HFFc6 (cell line): ENCODE measurements around the gene RAB5A. TPM values are rescaled to one million over a fixed set of nuclear protein-coding genes. Genes with fewer than 3 reads are reported as not detected.

Experiments
- DNase-seq: peaks from one replicate; pipeline ENCODE4 v3.0.0-alpha.2; 2018
- H3K27ac Mint-ChIP-seq: 2 replicates; pipeline ENCODE4 v1.8.0; 2020; ENCODE audit warnings: mild to moderate bottlenecking, mixed read lengths
- H3K27me3 Mint-ChIP-seq: 2 replicates; pipeline ENCODE4 v1.8.0; 2021; ENCODE audit warnings: mild to moderate bottlenecking, moderate library complexity, mixed read lengths; ENCODE audit not compliant: insufficient read depth
- H3K36me3 Mint-ChIP-seq: 2 replicates; pipeline ENCODE4 v1.8.0; 2021; ENCODE audit warnings: low read depth, mixed read lengths
- H3K4me1 Mint-ChIP-seq: 2 replicates; pipeline ENCODE4 v1.8.0; 2020; ENCODE audit warnings: low read depth, mixed read lengths
- H3K4me3 Mint-ChIP-seq: 2 replicates; pipeline ENCODE4 v1.8.0; 2020; ENCODE audit warnings: mild to moderate bottlenecking, moderate library complexity, mixed read lengths
- H3K9me3 Mint-ChIP-seq: 2 replicates; pipeline ENCODE4 v1.8.0; 2020; ENCODE audit warnings: mild to moderate bottlenecking, mixed read lengths
- CTCF ChIP-seq: fragments of 200-600 bp; sonication (generic); IDR thresholded peaks from 2 replicates; pipeline ENCODE4 v1.5.0; 2021; ENCODE audit warnings: antibody characterized with exemption, mild to moderate bottlenecking
- total RNA-seq, 6 experiments: library from RNA; stranded (reverse); fragmentation: NEBNext Ultra II Directional; extraction: Animal tissue kit (Norgen Biotek cat#: 25700); gene quantifications; 2 replicates in 1 of 6; 3 replicates in 5 of 6; pipeline ENCODE4 v1.2.3, GENCODE V29; 2021

Gene RAB5A
- total RNA-seq, 6 experiments from 2014 or later, result 56.7 to 71.1 (median 66.0) TPM

DNA sequence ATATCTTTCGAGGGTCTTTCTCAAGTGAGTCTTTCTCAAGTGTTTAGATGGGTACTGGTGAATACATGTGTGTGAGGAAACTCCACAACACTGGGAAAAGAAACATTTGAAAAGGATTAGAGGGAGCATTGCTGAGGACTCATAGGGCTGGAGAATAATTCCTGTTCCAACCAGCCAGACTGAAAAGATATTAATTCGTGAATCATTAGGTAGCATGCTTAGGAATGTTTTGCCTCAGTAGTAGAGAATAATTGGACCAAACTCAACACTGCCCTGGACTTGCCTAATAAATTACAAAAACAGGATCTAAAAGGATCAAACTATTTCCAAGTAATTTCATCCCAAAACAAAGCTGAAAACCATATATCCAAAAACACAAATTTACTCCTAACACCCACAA lies 47.9 kb downstream of the RAB5A start:
- H3K4me3 Mint-ChIP-seq, result no peak overlapping the region
- TF ChIP-seq CTCF, result no peak
- DNase-seq, result no peak
- no peaks in the 10 kb centered on the region; the same call in 1 of the 2 replicates for H3K4me1 Mint-ChIP-seq
- no peak overlapping the region for H3K27ac Mint-ChIP-seq
- no peaks in the 10 kb centered on the region for H3K36me3 Mint-ChIP-seq
- H3K27me3 Mint-ChIP-seq, result peaks cover 3% of the 10 kb centered on the region; the same call in 1 of the 2 replicates
- no peaks in the 10 kb centered on the region; the same call in 1 of the 2 replicates for H3K9me3 Mint-ChIP-seq

GRCh38 chr3:19997502-19997901 lies 50.6 kb downstream of the RAB5A start:
- TF ChIP-seq CTCF, result no peak
- Mint-ChIP-seq H3K27ac (no peak overlapping the region), H3K4me3 (no peak overlapping the region), H3K36me3 (no peaks in the 10 kb centered on the region), H3K4me1 (no peaks in the 10 kb centered on the region; the same call in 1 of the 2 replicates), H3K9me3 (no peaks in the 10 kb centered on the region; the same call in 1 of the 2 replicates), H3K27me3 (peaks cover 3% of the 10 kb centered on the region; the same call in 1 of the 2 replicates)
- no peak for DNase-seq

GRCh38 chr3:20001932-20002331 lies 55.0 kb downstream of the RAB5A start:
- Mint-ChIP-seq H3K27me3 (no peaks in the 10 kb centered on the region), H3K9me3 (no peaks in the 10 kb centered on the region; the same call in 1 of the 2 replicates), H3K27ac (no peak overlapping the region), H3K4me1 (no peaks in the 10 kb centered on the region), H3K4me3 (no peak overlapping the region), H3K36me3 (no peaks in the 10 kb centered on the region)
- DNase-seq, result no peak
- TF ChIP-seq CTCF, result no peak

DNA sequence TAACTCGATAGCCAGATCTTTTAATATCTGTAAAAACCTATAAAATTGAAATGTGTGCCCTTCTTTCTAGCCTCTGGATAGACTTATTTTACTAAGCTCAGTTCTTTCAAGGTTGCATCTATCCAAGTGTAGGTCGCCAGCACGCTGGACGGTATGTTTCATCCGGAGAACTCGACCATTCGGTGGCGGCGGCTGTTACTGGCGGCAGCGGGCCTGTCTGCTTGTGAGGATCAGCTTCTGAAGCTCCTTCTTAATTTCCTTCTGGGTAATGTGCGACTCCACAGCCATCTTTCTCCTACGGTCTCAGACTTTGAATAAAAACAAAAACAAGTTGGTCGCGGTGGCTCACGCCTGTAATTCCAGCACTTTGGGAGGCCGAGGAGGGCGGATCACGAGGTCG lies 61.1 kb downstream of the RAB5A start:
- no peak for DNase-seq
- TF ChIP-seq CTCF, result no peak
- Mint-ChIP-seq H3K27me3 (no peaks in the 10 kb centered on the region; the same call in 1 of the 2 replicates), H3K9me3 (no peaks in the 10 kb centered on the region), H3K36me3 (no peaks in the 10 kb centered on the region), H3K27ac (no peak overlapping the region), H3K4me1 (no peaks in the 10 kb centered on the region), H3K4me3 (no peak overlapping the region)

DNA sequence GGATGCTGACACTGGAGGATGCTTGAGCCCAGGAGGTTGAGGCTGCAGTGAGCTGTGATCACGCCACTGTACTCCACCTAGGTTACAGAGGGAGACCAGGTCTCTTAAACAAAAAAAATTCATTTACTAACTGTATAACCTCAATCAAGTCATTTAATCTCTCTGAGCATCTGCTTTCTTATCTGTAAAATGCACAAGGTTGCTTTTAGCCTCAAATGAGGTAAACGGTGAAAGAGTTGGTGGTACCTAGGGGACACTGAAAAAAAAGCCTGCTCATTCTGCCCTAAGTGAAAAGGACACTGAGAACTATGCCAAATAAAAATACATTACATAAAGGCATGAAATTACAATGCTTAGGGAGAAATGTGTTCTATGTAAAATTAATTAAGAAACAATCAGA lies 61.7 kb downstream of the RAB5A start:
- Mint-ChIP-seq H3K36me3 (no peaks in the 10 kb centered on the region), H3K4me3 (no peak overlapping the region), H3K9me3 (no peaks in the 10 kb centered on the region), H3K4me1 (no peaks in the 10 kb centered on the region), H3K27ac (no peak overlapping the region), H3K27me3 (no peaks in the 10 kb centered on the region; the same call in 1 of the 2 replicates)
- TF ChIP-seq CTCF, result no peak
- no peak for DNase-seq

DNA sequence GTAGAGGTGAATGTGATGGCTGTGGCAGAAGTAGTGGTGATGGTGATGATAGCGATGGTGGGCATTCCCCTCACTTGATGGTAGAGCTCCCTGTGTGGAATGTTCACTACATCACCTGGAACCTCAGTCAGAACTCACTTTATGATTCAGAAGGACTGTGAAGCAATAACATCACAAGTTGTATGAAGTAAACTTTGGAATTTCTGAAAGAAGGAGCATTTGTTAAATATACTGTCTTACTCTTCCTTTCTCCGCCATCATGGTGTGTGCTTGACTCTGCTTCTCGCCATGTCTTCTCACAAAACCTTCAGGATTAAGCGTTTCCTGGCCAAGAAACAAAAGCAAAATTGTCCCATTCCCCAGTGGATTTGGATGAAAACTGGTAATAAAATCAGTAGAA lies 65.3 kb downstream of the RAB5A start, which contains the start of gene PP2D1:
PP2D1 (minus strand) TSS at position 101 of the 400 bp plus-strand sequence. CDS start 192 bp downstream, outside the sequence.
- peaks cover 2% of the 10 kb centered on the region for H3K27me3 Mint-ChIP-seq
- no peak for TF ChIP-seq CTCF
- no peaks in the 10 kb centered on the region for H3K4me1 Mint-ChIP-seq
- no peak within 1 kb of the TSS for H3K27ac Mint-ChIP-seq
- no peak for DNase-seq
- no peaks in the 10 kb centered on the region for H3K36me3 Mint-ChIP-seq
- H3K4me3 Mint-ChIP-seq, result no peak within 1 kb of the TSS
- H3K9me3 Mint-ChIP-seq, result no peaks in the 10 kb centered on the region
